Central memory CD8-positive, alpha-beta T cell (primary cell): ENCODE results near the gene NYAP1.

Source experiments
- ATAC-seq: fragments of 150-1000 bp; cut with Tn5 transposase; replicated peaks from 2 replicates; pipeline ENCODE4 v1.10.0; 2022; ENCODE audit warnings: mild to moderate bottlenecking, moderate FRiP score, moderate number of reproducible peaks; ENCODE audit not compliant: poor library complexity, severe bottlenecking; ENCODE audit errors: extremely low read depth
- DNase-seq, 2 donors: peaks; one replicate each; pipeline ENCODE4 v3.0.0; 2021; ENCODE audit warnings: low spot score in 2 of 2
- H3K27ac Mint-ChIP-seq: one replicate; pipeline ENCODE4 v1.8.0; 2022; ENCODE audit warnings: low read depth, mild to moderate bottlenecking, moderate library complexity, mixed read lengths
- H3K27me3 Mint-ChIP-seq: one replicate; pipeline ENCODE4 v1.8.0; 2022; ENCODE audit warnings: mixed read lengths
- H3K36me3 Mint-ChIP-seq: one replicate; pipeline ENCODE4 v1.8.0; 2022; ENCODE audit warnings: mild to moderate bottlenecking, moderate library complexity, mixed read lengths; ENCODE audit not compliant: insufficient read depth
- H3K4me1 Mint-ChIP-seq: one replicate; pipeline ENCODE4 v1.8.0; 2022; ENCODE audit warnings: mixed read lengths
- H3K4me3 Mint-ChIP-seq: one replicate; pipeline ENCODE4 v1.8.0; 2022; ENCODE audit warnings: mild to moderate bottlenecking, moderate library complexity, mixed read lengths
- H3K9me3 Mint-ChIP-seq: one replicate; pipeline ENCODE4 v1.8.0; 2022; ENCODE audit warnings: mixed read lengths

The NYAP1 gene

DNA sequence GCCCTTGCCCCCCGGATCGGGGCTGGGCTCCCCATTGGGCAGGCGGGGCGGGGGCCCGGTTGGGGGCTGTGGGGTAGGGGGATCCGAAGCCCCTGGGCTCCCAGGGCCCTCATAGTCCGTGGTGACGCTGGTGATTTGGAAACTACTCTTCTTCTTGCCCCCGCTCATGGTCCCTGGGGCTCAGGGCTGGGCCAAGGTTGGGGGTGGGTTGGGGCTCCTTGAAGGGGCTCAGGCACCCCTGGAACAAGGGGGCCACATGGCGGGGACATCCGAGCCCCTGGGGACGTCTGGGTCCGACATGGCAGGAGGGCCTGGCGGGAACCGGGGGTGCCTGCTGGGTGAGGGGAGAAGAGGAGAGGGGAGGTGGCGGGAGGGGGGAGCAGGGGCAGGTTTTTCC is 5.9 kb upstream of the NYAP1 start:
- peak overlapping the region; percentile 92 for H3K27ac Mint-ChIP-seq
- H3K27me3 Mint-ChIP-seq, result no peaks in the 10 kb centered on the region
- H3K9me3 Mint-ChIP-seq, result no peaks in the 10 kb centered on the region
- H3K4me1 Mint-ChIP-seq, result peaks cover 64% of the 10 kb centered on the region
- H3K36me3 Mint-ChIP-seq, result peaks cover 56% of the 10 kb centered on the region
- DNase-seq, result no peak
- ATAC-seq, result no peak
- peak overlapping the region; percentile 85 for H3K4me3 Mint-ChIP-seq

DNA sequence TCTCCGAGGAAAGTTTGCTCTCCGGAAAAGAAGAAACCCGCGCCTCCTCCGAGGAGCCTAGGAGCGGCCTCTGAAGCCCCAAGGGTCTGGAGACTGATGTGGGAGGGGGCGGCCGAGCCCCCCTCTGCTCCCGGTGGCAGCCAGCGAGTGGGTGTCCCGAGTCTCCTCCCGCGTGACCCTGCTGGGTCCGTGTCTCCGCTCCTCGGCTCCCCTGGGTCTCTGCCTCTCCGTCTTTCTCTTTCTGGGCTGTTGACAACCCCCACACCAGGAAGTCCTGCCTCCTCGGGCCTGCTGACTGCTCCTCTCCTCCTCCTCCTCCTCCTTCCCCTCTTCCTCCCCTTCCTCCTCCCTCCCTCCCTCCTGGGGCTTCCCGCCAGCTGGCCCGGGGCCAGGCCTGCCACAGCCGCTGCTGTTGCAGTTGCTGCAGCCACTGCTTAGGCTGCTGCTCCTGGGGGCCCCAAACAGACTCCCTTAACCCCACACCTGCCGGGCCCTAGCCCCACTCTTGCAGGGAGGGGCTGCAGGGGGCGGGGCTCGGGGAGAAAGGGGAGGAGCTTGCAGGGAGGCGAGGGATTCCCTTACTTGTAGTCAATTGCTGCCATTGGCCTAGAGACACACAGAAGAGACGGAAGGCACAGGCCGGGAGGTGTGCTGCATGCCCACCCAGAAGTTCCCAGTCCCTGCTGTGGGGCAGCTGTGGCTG is 4.6 kb upstream of the NYAP1 start, which contains the start of gene TSC22D4:
Gene TSC22D4, minus strand, starts transcription at position 257 of the 703 bp plus-strand sequence. CDS start 1,176 bp downstream, outside the sequence.
- Mint-ChIP-seq H3K4me1 (peaks cover 53% of the 10 kb centered on the region), H3K9me3 (no peaks in the 10 kb centered on the region), H3K4me3 (peak within 1 kb of the TSS; percentile 85), H3K27ac (peak within 1 kb of the TSS; percentile 92), H3K36me3 (peaks cover 45% of the 10 kb centered on the region), H3K27me3 (no peaks in the 10 kb centered on the region)
- ATAC-seq, result peak; percentile 78
- peak; percentile 88 to 92 for DNase-seq

DNA sequence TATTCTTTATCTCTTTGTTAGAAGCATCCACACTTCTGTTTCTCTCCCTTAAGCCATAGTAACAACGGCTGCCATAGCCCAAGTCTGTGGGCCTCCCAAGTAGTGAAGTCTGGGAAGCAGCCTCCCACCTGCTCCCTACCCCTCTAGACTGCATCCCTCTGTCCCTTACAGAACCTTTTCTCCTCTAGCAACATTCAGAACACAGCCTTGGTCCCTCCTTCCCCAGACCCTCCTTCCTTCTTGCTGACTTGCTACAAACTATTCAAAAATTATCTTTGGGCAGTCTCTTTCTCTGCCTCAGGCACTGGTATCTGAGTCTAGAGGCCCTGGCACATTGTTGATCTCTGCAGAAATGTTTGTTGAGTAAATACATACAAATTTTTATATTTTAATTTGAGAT is 2.3 kb upstream of the NYAP1 start:
- no peak overlapping the region for H3K27ac Mint-ChIP-seq
- H3K36me3 Mint-ChIP-seq, result peaks cover 27% of the 10 kb centered on the region
- H3K9me3 Mint-ChIP-seq, result no peaks in the 10 kb centered on the region
- DNase-seq (no peak), ATAC-seq (no peak)
- peak overlapping the region; percentile 50 for H3K4me3 Mint-ChIP-seq
- peaks cover 37% of the 10 kb centered on the region for H3K4me1 Mint-ChIP-seq
- no peaks in the 10 kb centered on the region for H3K27me3 Mint-ChIP-seq

DNA sequence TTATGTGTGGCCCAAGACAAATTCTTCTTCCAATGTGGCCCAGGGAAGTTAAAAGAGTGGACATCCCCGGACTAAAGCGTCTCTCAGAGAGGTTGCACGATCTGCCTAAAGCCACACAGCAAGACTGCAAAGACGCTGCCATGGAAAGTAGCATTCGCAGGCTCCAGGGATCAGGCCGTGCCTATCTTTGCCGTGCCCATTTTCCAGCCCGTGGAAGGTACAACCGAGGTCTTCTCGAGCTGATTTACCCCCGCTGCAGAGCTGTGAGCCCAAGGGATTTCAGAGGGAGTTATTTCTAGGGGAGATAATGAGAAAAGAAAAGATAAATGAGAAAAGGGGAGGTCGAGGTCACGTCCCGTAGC is 1.0 kb upstream of the NYAP1 start:
- Mint-ChIP-seq H3K27ac (no peak overlapping the region), H3K27me3 (no peaks in the 10 kb centered on the region), H3K4me1 (peaks cover 28% of the 10 kb centered on the region), H3K4me3 (peak overlapping the region; percentile 84), H3K9me3 (no peaks in the 10 kb centered on the region), H3K36me3 (peaks cover 18% of the 10 kb centered on the region)
- DNase-seq (no peak), ATAC-seq (no peak)

DNA sequence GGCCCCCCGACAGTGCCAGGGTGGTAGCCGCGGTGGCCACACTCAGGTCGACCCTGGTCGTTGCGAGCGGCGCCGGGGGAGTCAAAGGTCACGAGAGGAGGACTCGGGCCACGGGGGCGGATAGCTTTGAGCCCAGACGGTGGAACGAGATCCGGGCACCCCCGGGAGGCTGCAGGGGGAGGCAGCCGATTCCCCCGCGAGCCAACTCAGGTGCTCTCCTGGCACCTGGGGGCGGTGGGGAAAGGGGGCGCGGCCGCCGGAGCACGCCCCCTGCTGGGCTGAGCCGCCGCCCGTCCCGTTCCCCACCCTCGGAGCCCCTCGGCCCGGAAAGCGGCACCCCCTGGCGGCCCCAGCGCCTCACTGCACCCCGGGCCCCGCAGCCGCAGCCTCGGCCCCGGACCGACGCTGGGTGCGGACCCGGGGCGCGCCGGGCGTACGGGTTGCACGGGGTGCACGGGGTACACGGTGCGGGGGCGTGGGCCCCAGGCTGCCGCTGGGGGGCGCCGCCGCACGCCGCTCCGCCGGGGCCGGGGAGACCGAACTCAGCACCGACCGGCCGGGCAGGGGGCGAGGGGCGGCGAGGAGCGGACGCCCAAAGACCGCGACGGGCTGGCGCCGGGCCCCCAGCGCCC is 521 bp upstream of the NYAP1 start:
- Mint-ChIP-seq H3K9me3 (no peaks in the 10 kb centered on the region), H3K4me1 (peaks cover 28% of the 10 kb centered on the region), H3K36me3 (peaks cover 14% of the 10 kb centered on the region), H3K27me3 (no peaks in the 10 kb centered on the region), H3K4me3 (peak overlapping the region; percentile 84), H3K27ac (no peak overlapping the region)
- DNase-seq (peak; percentile 69 to 78), ATAC-seq (peak; percentile 60)

DNA sequence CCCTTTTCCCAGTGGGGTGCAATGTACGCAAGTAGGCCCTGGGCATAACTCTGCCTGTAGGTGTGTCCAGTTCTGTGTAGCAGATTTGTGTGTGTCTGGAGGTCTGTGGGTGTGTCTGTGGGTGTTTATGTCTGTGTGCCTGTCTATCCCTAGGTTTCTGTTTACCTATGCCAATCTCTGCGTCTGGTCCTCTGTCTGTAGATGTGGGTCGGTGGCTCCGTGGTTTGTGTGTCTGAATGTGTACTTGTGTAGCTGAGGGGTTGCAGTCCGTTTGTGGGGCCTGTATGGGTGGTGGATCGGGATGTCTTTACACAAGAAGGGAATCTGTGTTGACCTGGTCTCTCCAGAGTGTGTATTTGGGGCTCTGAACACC is 932 bp downstream of the NYAP1 start:
- H3K27me3 Mint-ChIP-seq, result no peaks in the 10 kb centered on the region
- peak overlapping the region; percentile 54 for H3K27ac Mint-ChIP-seq
- H3K36me3 Mint-ChIP-seq, result peaks cover 6% of the 10 kb centered on the region
- H3K4me3 Mint-ChIP-seq, result peak overlapping the region; percentile 19
- no peaks in the 10 kb centered on the region for H3K9me3 Mint-ChIP-seq
- DNase-seq (no peak), ATAC-seq (no peak)
- peaks cover 19% of the 10 kb centered on the region for H3K4me1 Mint-ChIP-seq

DNA sequence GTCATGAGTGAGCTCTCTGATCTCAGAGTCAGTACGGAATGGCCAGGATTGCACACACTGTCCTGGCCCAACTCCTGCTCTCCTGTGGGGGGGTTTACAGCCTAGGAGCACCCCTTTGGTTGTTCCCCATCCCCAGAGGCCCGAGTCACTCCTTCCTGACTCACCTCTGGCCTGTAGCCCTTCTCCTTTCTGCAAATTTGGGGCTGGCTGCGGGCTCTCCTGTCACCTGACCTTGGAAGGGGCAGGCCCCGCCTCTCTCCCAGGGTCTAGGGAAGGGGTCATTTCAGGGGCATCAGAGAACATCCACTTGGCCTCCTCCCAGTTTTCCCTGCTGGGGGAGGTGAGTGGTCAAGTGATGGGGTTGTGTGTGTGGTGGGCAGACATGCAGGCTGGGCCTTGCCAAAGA is 1.7 kb downstream of the NYAP1 start:
- no peak for DNase-seq
- Mint-ChIP-seq H3K36me3 (peaks cover 7% of the 10 kb centered on the region), H3K27ac (no peak overlapping the region), H3K4me1 (peaks cover 18% of the 10 kb centered on the region), H3K9me3 (no peaks in the 10 kb centered on the region), H3K27me3 (no peaks in the 10 kb centered on the region), H3K4me3 (no peak overlapping the region)
- no peak for ATAC-seq

DNA sequence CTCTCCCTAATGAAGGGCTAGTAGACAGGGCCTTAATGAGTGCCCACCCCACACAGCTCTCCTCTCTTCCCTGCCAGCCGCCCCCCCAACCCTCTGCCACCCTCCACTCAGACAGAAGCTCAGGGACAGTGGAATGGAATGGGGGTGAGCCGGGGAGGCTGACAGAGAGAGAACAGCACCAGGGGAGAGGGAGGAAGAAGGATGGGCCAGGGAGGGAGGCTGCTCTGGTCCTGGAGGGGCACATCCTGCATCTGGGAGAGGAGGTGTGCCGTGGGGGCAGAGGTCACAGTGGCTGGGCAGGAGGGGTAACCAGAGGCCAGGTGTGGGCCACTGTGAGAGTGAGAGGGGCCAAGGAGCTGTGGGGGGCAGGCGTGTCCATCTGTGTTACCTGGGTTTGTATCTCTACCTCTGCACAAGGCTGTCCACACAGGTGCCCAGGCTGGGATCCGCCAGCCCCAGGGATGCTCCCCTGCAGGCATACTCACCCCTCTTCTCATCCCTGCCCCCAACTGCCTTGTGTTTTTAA is 2.4 kb downstream of the NYAP1 start:
- Mint-ChIP-seq H3K4me3 (no peak overlapping the region), H3K9me3 (no peaks in the 10 kb centered on the region), H3K27ac (no peak overlapping the region), H3K4me1 (peaks cover 18% of the 10 kb centered on the region), H3K27me3 (no peaks in the 10 kb centered on the region), H3K36me3 (peaks cover 7% of the 10 kb centered on the region)
- ATAC-seq, result no peak
- DNase-seq, result no peak

DNA sequence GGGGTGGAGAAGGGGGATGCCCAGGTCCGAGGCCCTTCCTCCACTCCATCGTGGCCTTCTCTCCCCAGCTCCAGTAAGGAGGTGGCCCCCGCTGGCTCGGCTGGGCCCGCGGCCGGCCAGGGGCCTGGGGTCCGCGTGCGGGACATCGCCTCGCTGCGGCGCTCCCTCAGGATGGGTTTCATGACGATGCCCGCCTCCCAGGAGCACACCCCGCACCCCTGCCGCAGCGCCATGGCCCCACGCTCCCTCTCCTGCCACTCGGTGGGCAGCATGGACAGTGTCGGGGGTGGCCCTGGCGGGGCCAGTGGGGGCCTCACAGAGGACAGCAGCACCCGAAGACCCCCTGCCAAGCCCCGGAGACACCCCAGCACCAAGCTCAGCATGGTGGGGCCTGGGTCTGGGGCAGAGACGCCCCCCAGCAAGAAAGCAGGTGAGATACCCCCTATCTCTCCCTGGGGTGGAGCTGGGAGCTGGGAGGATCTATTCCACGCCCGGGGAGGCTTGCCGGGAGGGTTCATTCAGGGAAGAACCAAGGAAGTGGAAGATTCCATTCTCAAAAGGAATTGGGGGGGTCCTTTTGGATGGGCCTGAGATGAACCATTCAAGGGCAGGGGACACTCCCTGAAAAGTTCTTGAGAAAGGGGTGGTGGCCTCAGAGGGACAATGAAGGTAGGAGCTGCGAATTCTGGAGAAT is 3.2 kb downstream of the NYAP1 start:
- Mint-ChIP-seq H3K4me1 (peaks cover 13% of the 10 kb centered on the region), H3K9me3 (no peaks in the 10 kb centered on the region), H3K4me3 (no peak overlapping the region), H3K27me3 (no peaks in the 10 kb centered on the region), H3K27ac (no peak overlapping the region), H3K36me3 (peaks cover 6% of the 10 kb centered on the region)
- DNase-seq (no peak), ATAC-seq (no peak)

DNA sequence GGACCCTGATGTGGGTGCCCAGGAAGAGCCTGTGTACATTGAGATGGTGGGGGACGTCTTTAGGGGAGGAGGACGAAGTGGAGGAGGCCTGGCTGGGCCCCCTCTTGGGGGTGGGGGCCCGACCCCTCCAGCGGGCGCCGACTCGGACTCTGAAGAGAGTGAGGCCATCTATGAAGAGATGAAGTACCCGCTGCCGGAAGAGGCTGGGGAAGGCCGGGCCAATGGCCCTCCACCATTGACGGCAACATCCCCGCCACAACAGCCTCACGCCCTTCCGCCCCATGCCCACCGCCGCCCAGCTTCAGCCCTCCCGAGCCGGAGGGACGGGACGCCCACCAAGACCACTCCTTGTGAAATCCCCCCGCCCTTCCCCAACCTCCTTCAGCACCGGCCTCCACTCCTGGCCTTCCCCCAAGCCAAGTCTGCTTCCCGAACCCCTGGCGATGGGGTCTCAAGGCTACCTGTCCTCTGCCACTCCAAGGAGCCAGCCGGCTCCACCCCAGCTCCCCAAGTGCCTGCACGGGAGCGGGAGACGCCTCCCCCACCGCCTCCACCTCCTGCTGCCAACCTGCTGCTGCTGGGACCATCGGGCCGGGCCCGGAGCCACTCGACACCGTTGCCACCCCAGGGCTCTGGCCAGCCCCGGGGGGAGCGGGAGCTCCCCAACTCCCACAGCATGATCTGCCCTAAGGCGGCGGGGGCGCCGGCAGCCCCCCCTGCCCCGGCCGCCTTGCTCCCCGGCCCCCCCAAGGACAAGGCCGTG is 4.8 kb downstream of the NYAP1 start:
- Mint-ChIP-seq H3K9me3 (no peaks in the 10 kb centered on the region), H3K4me3 (no peak overlapping the region), H3K27ac (no peak overlapping the region), H3K36me3 (peaks cover 5% of the 10 kb centered on the region), H3K4me1 (peaks cover 16% of the 10 kb centered on the region), H3K27me3 (peaks cover 11% of the 10 kb centered on the region)
- ATAC-seq (no peak), DNase-seq (no peak)

DNA sequence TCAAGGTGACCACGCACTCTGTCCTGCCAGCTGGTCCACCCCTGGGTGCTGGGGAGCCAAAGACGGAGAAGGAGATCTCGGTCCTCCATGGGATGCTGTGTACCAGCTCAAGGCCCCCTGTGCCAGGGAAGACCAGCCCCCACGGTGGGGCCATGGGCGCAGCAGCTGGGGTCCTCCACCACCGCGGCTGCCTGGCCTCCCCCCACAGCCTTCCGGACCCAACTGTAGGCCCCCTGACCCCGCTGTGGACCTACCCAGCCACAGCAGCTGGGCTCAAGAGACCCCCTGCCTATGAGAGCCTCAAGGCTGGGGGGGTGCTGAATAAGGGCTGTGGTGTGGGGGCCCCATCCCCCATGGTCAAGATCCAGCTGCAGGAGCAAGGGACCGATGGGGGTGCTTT is 5.4 kb downstream of the NYAP1 start:
- Mint-ChIP-seq H3K4me1 (peaks cover 16% of the 10 kb centered on the region), H3K27me3 (peaks cover 11% of the 10 kb centered on the region), H3K4me3 (no peak overlapping the region)

DNA sequence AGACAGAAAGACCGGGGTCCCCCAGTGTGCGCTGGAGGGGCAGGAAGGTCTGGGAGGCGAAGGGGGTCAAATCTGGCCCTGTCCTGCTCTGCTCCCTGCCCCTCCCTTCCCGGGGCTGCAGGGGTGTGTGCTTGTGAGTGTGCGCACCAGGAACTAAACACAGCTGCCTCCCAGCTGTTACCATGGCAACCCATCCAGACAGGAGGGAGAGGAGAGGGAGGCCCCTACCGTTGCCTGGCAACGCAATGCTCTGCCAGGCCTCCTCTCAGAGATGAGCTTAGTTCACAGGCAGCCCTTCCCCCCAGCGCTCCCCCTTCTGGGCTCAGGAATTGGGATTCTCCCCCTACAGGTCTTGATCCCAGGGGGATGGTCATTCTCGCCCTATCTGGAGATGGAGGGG is 6.1 kb downstream of the NYAP1 start:
- H3K9me3 Mint-ChIP-seq, result no peaks in the 10 kb centered on the region
- H3K36me3 Mint-ChIP-seq, result peaks cover 6% of the 10 kb centered on the region
- no peak for ATAC-seq
- peaks cover 12% of the 10 kb centered on the region for H3K4me1 Mint-ChIP-seq
- peaks cover 11% of the 10 kb centered on the region for H3K27me3 Mint-ChIP-seq
- no peak overlapping the region for H3K27ac Mint-ChIP-seq
- H3K4me3 Mint-ChIP-seq, result no peak overlapping the region
- no peak for DNase-seq

More for the DNA sequence above, 5.4 kb downstream of the NYAP1 start:
- H3K27ac Mint-ChIP-seq, result no peak overlapping the region
- no peak for DNase-seq
- no peak for ATAC-seq
- H3K9me3 Mint-ChIP-seq, result no peaks in the 10 kb centered on the region
- peaks cover 5% of the 10 kb centered on the region for H3K36me3 Mint-ChIP-seq
